Ureter (tissue), 1 donor: ENCODE measurements around the gene HSPA1L. TPM values are rescaled to one million over a fixed set of nuclear protein-coding genes. Genes with fewer than 3 reads are reported as not detected.
"Not testable (repeated sequence)": the region's sequence is repeated elsewhere in the genome, so short reads cannot be mapped to it uniquely, and the experiment has no call there.

Source experiments
- DNase-seq: peaks from one replicate; pipeline ENCODE4 v3.0.0-alpha.2; 2020; ENCODE audit warnings: low spot score
- total RNA-seq: library from RNA; stranded (reverse); gene quantifications from one replicate; pipeline ENCODE4 v1.2.4, GENCODE V29; 2023
- donor health status: DM: yes; HTN: yes; CAD: no.

Gene HSPA1L
- total RNA-seq: 1.7 TPM

DNA sequence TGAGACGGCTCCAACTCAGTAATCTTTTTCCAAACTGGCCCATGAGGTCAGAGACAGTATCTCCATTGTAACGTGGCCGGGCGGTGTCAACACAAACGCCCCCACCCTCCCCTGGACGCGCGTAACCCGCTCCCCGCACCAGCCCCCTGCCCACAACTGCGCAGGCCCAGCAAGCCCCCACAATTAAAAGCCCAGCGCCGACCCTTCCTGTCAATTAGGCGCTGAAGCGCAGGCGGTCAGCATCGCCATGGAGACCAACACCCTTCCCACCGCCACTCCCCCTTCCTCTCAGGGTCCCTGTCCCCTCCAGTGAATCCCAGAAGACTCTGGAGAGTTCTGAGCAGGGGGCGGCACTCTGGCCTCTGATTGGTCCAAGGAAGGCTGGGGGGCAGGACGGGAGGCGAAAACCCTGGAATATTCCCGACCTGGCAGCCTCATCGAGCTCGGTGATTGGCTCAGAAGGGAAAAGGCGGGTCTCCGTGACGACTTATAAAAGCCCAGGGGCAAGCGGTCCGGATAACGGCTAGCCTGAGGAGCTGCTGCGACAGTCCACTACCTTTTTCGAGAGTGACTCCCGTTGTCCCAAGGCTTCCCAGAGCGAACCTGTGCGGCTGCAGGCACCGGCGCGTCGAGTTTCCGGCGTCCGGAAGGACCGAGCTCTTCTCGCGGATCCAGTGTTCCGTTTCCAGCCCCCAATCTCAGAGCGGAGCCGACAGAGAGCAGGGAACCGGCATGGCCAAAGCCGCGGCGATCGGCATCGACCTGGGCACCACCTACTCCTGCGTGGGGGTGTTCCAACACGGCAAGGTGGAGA, at the start of gene HSPA1L, which contains the start of gene HSPA1A:
TSS of gene HSPA1L (minus strand) at position 259 of the 814 bp plus-strand sequence. CDS start 3,311 bp downstream, outside the sequence.
TSS of gene HSPA1A (plus strand) at position 519 of the 814 bp plus-strand sequence. CDS start at position 733, 214 bp downstream.
- DNase-seq: peak; percentile 96

DNA sequence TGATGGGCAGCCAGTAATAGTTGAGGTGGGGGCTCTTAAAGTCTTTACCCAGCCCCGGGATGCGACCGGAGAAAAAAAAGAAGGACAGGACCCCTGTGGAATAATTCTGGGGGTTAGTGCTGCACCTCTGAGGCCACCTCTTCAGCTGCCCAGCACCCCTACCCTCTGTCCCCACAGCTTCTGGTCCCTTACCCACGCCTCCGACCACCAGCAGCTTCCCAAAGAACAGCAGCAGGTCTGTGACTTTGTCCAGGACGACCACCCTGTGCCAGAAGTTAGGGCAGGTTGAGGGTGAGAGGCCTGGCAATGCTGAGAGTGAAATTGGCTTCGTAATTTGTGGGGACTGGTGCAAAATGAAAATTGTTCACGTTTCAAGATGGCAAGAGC, 49.7 kb upstream of the HSPA1L start:
- no peak for DNase-seq

DNA sequence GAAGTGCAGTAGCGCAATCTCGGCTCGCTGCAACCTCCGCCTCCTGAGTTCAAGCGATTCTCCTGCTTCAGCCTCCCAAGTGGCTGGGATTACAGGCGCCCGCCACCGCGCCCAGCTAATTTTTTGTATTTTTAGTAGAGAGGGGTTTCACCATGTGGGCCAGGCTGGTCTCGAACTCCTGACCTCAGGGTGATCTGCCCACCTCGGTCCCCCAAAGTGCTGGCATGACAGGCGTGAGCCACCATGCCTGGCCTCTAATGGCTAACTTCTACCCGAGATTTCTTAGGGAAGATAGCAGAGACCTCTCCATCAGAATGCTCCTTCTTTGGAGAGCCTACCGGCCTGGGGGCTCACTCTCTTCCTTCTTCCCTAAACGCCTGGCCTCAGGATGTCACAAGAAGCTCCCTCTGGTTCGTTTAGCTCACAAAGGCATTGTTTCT, 49.1 kb upstream of the HSPA1L start:
- DNase-seq: not testable (repeated sequence)

DNA sequence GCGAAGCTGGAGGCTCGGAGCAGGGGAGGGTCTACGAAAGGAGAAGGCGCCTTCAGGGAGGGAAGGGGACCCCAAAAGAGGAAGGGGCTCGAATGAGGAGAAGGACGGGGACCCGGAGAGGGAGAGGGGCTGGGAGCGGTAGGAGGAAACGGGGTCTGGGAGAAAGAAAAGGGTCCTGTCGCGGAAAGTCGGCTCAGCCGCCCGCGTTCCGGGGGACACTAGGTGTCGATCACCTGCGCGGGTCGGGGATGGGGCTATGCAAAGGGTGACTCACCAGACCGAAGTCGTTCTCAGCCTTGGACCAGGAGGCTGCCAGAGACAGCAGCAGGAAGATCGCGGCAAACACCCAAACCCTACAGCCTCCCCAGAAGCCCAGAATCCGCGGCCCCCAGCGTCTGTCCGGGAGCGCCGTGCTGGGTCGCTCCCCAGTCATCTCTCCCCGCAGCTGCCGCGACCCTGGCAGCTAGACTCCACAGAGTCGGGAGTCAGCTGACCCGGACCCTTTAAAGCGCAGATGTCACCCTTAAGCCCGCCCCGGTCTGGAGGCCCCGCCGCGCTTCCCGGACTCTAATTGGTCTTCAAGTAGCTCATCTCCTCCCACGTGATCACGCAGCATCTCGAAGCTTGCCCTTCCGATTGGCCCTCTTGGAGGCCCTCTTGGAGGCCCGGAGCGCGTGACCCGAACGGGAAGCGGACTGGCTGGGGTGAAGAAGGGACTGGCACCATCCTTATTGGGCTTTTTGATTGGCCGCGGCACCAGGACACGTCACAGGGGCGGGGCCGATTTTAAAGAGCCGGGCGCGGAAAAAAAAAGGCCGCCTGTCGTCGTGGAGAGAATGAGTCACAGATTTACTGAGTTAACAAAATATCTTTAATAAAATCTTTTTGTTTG, 47.5 kb upstream of the HSPA1L start, which contains the start of gene NEU1:
TSS of gene NEU1 (minus strand) at position 478 of the 892 bp plus-strand sequence. CDS start at position 433, 45 bp downstream.
- peak; percentile 100 for DNase-seq

DNA sequence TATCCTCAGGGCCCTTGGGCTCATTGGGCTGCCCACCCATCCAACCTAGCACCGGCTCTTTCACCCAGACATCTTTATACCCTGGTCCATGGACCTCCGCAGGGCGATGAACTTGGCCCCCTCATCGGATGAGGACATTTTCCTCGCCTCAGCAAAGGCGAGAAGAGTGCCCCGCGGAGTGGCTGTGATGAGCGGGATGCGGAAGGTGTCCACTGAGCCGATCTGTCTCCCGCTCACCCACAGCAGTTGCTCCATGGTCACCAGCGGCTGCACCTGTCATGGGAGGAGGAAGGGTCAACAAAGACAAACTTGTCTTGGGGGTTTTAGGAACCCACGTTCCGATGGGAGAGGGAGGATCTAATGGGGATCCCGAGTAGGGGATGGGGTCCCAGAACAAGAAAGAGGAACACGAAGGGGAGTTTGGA, 46.8 kb upstream of the HSPA1L start:
- DNase-seq: no peak

DNA sequence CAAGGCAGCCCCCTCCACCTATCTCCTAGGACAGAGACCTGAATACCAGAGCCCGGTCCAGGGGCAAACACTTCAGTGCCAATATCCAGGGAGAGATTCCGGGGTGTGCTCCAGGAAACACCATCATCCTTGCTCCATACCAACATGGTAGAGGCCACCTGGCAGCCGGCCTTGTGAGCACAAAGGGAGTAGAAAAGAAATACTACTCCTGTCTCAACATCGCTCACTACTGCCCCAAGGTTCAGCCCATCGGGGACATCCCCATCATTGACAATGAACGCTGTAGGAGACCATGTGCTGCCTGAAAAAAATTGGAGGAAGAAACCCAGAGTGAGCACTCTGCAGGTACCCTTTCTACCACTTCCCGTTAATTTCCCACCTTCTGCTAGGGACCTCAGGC, 46.1 kb upstream of the HSPA1L start:
- DNase-seq: no peak

DNA sequence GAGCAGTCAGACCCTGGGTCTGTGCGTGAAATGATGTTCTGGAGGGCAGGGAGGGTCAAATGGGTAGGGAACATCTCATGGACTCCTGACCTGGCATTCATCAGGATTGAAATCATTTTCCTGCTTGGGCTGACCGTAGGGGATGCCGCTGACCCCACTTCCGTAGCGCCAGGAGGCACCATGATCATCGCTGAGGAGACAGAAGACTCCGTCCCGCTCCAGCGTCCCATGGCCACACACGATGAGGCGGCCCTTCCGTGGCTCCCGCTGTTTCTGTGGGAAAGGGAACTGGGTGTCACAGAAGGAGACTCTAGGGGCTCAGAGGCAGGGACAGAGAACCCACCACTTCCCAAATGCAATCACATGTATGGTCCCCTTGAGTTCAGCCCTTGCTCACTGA, 45.3 kb upstream of the HSPA1L start:
- no peak for DNase-seq

DNA sequence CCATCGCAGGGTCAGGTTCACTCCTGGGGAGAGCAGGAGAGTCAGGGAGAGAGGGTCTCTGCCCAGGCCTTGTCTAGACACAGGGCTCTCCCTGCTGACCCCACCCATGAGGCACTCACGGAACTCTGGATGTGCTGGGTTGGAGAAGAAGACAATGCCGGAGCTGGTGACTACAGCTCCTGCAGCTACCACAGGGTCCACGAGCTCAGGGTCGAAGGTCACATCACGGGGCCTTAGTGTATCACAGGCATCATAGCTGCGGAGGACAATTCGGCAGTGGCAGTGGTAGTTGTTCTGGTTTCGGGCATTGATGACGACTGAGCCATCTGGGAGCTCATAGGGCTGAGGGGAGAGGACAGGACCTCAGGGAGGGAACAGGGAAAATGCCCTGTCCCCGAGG, 44.8 kb upstream of the HSPA1L start:
- DNase-seq: no peak

DNA sequence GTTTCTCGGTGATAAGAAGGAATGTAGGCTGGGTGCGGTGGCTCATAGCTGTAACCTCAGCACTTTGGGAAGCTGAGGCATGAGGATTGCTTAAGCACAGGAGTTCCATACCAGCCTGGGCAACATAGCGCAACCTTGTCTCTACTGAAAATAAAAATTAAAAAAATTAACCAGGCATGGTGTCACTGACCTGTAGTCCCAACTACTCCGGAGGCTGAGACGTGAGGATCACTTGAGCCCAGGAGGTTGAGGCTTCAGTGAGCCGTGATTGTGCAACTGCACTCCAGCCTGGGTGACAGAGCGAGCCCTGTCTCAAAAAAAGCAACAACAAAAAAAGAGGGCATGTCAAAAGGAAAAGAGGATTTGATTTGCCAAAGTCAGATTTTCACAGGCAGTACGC, 43.6 kb upstream of the HSPA1L start:
- DNase-seq: no peak

DNA sequence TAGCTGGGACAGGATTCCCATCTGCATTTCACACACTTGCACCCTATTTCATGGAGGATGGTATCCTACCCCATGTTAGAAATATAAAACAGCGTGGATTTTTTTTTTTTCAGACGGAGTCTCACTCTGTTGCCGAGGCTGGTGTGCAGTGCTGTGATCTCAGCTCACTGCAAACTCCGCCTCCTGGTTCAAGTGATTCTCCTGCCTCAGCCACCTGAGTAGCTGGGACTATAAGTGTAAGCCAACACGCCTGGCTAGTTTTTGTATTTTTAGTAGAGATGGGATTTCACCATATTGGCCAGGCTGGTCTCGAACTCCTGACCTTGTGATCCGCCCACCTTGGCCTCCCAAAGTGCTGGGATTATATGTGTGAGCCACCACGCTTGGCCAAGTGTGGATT, 42.7 kb upstream of the HSPA1L start:
- not testable (repeated sequence) for DNase-seq

DNA sequence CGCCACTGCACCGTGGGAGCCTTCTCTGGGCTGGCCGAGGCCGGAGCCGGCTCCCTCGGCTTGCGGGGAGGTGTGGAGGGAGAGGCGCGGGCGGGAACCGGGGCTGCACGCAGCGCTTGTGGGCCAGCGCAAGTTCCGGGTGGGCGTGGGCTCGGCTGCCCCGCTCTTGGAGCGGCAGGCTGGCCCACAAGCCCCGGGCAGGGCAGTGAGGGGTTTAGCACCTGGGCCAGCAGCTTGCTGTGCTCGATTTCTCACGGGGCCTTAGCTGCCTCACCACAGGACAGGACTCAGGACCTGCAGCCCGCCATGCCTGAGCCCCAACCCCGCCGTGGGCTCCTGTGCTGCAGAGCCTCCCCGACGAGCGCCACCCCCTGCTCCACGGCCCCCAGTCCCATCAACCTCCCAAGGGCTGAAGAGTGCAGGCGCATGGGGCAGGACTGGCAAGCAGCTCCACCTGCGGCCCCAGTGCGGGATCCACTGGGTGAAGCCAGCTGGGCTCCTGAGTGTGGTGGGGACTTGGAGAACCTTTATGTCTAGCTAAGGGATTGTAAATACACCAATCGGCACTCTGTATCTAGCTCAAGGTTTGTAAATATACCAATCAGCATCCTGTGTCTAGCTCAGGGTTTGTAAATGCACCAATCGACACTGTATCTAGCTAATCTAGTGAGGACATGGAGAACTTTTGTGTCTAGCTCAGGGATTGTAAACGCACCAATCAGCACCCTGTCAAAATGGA, 37.1 kb upstream of the HSPA1L start:
- DNase-seq: not testable (repeated sequence)

DNA sequence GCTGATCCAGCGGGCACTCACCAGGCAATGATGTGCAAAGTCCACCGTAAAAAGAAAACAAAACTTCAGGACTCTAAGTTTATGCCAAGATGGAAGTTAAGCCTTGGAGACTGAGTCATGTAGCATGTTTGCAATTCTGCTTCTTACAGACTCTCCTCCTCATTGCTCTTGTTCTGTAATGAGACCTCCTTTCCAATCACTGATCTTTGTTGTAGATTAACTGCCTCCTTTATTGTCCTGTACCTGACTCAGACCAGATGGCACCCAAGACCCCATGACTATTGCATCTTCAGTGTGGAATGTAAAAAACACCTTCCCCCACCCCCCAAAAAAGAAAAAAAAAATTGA, 36.4 kb upstream of the HSPA1L start:
- no peak for DNase-seq

DNA sequence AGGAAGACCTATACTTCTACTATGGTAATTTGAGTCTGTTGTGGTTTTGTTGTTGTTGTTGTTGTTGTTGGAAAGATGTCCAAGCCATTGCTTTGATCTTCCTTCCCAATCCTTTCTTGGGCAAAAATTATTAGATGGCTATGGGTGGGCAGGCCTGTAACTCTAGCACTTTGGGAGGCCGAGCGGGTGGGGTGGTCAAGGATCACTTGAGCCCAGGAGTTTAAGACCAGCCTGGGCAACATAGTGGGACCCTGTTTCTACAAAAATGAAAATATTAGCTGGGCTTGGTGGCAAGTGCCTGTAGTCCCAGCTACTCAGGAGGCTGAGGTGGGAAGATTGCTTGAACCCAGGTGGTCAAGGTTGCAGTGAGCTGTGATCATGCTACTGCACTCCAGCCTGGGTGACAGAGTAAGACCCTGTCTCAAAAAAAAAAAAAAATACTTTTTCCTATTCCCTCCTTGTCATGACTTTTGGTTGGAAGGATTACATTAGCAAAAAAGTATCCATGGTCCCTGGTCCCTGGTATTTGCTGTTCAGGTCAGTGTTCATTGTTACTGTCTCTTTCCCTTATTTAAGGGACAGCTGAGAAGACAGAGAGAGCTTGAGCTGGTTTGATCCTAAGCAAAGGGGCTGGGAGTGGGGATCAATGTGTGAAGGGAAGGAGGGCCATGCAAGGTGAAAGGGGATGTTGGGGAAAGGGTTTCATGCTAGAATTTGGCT, 35.8 kb upstream of the HSPA1L start:
- no peak for DNase-seq

DNA sequence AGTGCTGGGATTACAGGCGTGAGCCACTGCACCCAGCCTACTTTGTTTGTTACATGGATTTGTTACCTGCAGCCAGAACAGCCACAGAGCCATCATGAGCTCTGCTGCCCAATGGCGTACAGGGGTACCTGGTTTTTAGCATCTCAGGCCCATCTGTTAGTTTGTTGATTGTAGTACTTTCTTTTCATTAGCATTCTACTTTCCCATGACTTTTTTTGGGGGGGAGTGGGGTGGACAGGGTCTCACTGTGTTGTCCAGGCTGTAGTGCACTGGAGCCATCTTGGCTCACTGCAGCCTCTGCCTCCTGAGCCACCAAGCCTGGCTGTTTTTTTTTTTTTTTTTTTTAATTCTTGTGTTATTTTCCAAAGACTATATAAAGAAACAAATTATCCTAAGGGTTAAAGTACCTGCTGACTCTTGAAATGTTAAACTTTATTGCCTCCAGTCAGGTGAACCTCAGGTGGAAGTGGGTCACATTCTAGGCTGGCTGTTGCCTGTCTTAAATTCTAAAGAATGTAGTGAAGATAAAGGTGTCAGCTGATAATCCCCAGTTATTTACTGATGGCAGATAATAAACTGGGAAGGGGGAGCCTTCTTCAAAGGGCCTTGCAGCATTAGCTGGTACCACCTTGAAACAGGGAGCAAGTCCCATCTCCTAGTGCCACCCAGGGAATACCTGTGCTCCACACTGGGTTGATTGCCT, 32.3 kb upstream of the HSPA1L start:
- no peak for DNase-seq

DNA sequence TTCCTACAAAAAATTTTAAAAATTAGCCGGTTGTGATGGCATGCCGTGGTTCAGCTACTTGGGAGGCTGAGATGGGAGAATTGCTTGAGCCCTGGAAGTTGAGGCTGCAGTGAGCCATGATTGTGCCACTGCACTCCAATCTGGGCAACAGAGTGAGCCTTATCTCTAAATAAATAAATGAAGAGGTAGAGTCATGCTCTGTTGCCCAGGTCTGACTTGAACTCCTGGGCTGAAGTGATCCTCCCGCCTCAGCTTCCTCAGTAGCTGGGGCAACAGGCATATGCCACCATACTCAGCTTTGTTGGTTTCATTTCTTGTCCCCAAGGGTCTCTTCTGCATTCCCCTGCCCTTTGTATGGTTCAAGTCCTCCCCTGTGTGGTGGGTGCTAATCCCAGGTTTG, 29.4 kb upstream of the HSPA1L start:
- no peak for DNase-seq

DNA sequence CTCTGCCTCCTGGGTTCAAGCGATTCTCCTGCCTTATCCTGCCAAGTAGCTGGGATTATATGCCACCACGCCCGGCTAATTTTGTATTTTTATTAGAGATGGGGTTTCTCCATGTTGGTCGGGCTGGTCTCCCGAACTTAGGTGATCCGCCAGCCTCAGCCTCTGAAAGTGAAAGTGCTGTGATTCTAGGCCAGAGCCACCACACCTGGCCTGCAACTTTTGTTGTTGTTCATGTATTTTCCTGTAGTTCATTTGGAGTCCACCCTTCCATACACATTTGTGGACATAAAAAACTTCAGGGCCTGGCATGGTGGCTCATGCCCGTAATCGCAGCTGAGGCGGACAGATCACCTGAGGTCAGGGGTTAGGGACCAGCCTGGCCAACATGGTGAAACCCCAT, 27.0 kb upstream of the HSPA1L start:
- DNase-seq: no peak

DNA sequence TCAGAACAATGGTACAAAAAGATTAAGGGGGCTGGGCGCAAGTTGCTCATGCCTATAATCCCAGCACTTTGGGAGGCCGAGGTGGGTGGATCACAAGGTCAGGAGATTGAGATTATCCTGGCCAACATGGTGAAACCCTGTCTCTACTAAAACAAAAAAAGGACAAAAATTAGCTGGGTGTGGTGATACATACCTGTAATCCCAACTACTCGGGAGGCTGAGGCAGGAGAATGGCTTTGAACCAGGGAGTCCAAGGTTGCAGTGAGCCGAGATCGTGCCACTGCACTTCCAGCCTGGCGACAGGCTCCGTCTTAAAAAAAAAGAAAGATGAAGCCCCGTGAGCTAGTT, 24.7 kb upstream of the HSPA1L start:
- DNase-seq: not testable (repeated sequence)

DNA sequence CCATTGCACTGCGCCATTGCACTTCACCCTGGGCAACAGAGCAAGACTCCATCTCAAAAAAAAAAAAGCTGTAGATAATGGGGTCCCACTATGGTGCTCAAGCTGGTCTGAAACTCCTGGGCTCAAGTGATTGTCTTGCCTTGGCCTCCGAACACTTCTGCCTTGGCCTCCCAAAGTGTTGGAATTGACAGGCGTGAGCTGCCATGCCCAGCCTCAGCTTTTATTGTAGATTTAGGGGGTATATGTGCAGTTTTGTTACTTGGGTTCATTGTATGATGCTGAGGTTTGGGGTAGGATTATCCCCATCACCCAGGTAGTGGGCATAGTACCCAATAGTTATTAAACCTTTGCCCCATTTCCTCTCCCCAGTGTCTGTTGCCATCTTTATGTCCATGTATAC, 23.9 kb upstream of the HSPA1L start:
- no peak for DNase-seq

DNA sequence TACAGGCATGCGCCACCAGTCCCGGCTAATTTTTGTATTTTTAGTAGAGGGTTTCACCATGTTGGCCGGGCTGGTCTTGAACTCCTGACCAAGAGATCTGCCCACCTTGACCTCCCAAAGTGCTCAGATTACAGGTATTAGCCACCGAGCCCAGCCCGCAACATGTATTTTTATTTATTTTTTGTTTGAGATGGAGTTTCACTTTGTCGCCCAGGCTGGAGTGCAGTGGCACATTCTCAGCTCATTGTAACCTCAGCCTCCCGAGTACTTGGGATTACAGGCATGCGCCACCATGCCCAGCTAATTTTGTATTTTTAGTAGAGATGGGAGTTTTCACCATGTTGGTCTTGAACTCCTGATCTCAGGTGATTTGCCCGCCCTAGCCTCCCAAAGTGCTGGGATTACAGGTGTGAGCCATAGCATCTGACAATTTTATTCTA, 23.1 kb upstream of the HSPA1L start:
- DNase-seq: not testable (repeated sequence)

DNA sequence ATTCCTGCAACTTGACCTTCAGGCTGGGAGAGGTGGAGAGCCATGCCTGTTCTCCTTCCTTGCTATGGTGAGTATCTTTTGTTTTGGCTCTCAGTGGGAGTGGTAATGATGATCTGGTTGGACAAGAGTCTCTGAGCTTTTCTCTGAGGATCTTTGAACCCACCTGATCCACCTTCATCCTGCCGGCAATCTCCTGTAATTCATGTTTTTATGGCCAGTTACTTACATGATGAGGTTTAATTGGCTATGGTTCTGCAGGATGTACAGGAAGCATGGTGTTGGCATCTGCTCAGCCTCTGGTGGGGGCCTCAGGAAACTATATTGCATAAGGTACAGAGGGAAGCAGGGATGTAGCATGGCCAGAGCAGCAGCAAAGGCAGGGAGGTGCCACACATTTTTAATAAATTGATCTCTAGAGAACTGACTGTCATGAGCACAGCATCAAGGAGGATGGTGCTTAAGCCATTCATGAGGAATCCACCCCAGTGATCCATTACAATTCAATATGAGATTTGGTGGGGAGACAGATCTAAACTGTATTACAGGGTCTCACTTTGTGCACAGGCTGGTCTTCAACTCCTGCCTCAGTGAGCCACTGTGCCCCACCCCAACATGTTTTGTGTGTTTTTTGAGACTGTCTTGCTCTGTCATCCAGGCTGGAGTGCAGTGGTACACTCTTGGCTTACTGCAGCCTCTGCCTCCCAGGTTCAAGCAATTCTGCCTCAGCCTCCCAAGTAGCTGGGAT, 22.5 kb upstream of the HSPA1L start:
- DNase-seq: no peak
